GM12801 (cell line): ENCODE results near the gene IZUMO2.

Source experiments
- TF ChIP-seq, protein P1 (sequence below): IDR thresholded peaks from one replicate; pipeline ENCODE4 v1.5.1; 2011; ENCODE audit warnings: control low read depth; ENCODE audit not compliant: insufficient read length; ENCODE audit errors: extremely low read depth

The IZUMO2 gene

DNA sequence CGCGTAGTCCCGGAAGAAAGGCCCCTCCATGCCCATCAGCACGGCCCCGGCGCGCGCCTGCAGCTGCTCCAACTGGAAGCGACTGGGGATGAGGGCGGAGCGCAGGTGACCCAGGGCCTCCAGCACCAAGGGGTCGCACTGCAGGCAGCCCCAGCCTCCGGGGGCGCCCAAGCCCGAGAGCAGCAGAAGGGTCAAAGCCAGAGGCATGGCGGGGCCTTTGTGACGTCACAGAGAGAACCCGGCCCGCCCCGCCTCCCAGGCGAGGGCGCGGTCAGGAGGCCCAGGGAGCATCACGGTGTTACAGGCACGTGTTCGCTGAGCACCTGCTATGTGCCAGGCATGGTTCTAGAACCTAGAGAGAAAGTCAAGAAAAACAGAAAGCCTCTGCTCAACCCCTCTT is at the start of gene IZUMO2:
IZUMO2 (minus strand) TSS at position 294 of the 400 bp plus-strand sequence; CDS start at position 207, 87 bp downstream.
- TF ChIP-seq, protein P1, sequence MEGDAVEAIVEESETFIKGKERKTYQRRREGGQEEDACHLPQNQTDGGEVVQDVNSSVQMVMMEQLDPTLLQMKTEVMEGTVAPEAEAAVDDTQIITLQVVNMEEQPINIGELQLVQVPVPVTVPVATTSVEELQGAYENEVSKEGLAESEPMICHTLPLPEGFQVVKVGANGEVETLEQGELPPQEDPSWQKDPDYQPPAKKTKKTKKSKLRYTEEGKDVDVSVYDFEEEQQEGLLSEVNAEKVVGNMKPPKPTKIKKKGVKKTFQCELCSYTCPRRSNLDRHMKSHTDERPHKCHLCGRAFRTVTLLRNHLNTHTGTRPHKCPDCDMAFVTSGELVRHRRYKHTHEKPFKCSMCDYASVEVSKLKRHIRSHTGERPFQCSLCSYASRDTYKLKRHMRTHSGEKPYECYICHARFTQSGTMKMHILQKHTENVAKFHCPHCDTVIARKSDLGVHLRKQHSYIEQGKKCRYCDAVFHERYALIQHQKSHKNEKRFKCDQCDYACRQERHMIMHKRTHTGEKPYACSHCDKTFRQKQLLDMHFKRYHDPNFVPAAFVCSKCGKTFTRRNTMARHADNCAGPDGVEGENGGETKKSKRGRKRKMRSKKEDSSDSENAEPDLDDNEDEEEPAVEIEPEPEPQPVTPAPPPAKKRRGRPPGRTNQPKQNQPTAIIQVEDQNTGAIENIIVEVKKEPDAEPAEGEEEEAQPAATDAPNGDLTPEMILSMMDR, result no peak

- TF ChIP-seq, protein P1, result no peak
Measured at GRCh38 chr19:50210425-50210824, 47.3 kb upstream of the IZUMO2 start.

DNA sequence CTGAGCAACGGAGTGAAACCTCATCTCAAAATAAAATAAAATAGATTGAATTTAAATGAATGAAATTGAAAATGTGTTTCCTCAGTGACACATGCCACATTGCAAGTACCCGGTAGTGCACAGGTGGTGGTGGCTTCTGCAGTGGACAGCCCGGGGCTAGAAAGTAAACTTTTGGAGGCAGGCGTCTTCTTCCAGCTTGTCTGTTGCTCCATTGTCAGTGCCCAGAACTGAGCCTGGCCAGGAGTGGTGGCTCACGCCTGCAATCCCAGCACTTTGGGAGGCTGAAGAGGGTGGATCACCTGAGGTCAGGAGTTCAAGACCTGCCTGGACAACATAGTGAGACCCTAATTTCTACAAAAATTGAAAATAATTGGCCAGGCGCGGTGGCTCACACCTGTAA is 46.0 kb upstream of the IZUMO2 start:
- TF ChIP-seq, protein P1, result no peak

- TF ChIP-seq, protein P1, result no peak
Measured at GRCh38 chr19:50207730-50208129, 44.6 kb upstream of the IZUMO2 start.

- TF ChIP-seq, protein P1, result no peak
Measured at GRCh38 chr19:50206191-50206590, 43.1 kb upstream of the IZUMO2 start.

- TF ChIP-seq, protein P1, result no peak
Measured at GRCh38 chr19:50205681-50206138, 42.6 kb upstream of the IZUMO2 start.

GRCh38 chr19:50204811-50205675 is 42.0 kb upstream of the IZUMO2 start:
- TF ChIP-seq, protein P1, result no peak
